ENCODE data around the gene REM1.

- TF ChIP-seq POLR2AphosphoS5 (IDR thresholded peaks at IDR 0.05) (no peak), EP300 (conservative IDR thresholded peaks at IDR 0.05; ENCODE audit: poor library complexity, severe bottlenecking) (no peak)
- TF ChIP-seq, protein P1, sequence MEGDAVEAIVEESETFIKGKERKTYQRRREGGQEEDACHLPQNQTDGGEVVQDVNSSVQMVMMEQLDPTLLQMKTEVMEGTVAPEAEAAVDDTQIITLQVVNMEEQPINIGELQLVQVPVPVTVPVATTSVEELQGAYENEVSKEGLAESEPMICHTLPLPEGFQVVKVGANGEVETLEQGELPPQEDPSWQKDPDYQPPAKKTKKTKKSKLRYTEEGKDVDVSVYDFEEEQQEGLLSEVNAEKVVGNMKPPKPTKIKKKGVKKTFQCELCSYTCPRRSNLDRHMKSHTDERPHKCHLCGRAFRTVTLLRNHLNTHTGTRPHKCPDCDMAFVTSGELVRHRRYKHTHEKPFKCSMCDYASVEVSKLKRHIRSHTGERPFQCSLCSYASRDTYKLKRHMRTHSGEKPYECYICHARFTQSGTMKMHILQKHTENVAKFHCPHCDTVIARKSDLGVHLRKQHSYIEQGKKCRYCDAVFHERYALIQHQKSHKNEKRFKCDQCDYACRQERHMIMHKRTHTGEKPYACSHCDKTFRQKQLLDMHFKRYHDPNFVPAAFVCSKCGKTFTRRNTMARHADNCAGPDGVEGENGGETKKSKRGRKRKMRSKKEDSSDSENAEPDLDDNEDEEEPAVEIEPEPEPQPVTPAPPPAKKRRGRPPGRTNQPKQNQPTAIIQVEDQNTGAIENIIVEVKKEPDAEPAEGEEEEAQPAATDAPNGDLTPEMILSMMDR (IDR thresholded peaks at IDR 0.05; ENCODE audit: poor library complexity, severe bottlenecking), result no peak
Measured at GRCh38 chr20:31472395-31473330, 2.4 kb upstream of the REM1 start.
